GM19240 (cell line): ENCODE data around the gene DGKA.
"Not testable (repeated sequence)": the region's sequence is repeated elsewhere in the genome, so short reads cannot be mapped to it uniquely, and the experiment has no call there.

Experiments used
- DNase-seq: peaks from one replicate; pipeline ENCODE4 v3.0.0; 2011; ENCODE audit warnings: low spot score; ENCODE audit not compliant: insufficient read length

DGKA gene

GRCh38 chr12:55966408-55967281 lies 35.7 kb downstream of the DGKA start, which contains the start of gene CDK2:
TSS of gene CDK2 (plus strand) at chr12:55966830. CDS start at chr12:55967009, 179 bp downstream.
- peak; percentile 88 for DNase-seq

- no peak for DNase-seq
These were observed 38.4 kb downstream of the DGKA start for GRCh38 chr12:55969356-55969755.

GRCh38 chr12:55970775-55971174 lies 39.8 kb downstream of the DGKA start:
- no peak for DNase-seq

- no peak for DNase-seq
These were observed 41.1 kb downstream of the DGKA start for GRCh38 chr12:55972042-55972441.

GRCh38 chr12:55972456-55972855 lies 41.5 kb downstream of the DGKA start:
- DNase-seq: no peak

- no peak for DNase-seq
These were observed 42.1 kb downstream of the DGKA start for GRCh38 chr12:55972911-55973598.

- DNase-seq: peak; percentile 86
These were observed 42.8 kb downstream of the DGKA start, which contains the start of gene RAB5B for GRCh38 chr12:55973599-55974307. TSS of gene RAB5B (plus strand) at chr12:55974078. CDS start at chr12:55986961, 12,883 bp downstream.

- DNase-seq: peak; percentile 39
These were observed 43.4 kb downstream of the DGKA start for GRCh38 chr12:55974308-55974730.

GRCh38 chr12:55978393-55978792 lies 47.4 kb downstream of the DGKA start:
- no peak for DNase-seq

- no peak for DNase-seq
These were observed 48.1 kb downstream of the DGKA start for GRCh38 chr12:55979069-55979468.

GRCh38 chr12:55981882-55982281 lies 50.9 kb downstream of the DGKA start:
- DNase-seq: not testable (repeated sequence)

- DNase-seq: no peak
These were observed 51.5 kb downstream of the DGKA start for GRCh38 chr12:55982319-55982936.

- no peak for DNase-seq
These were observed 52.4 kb downstream of the DGKA start for GRCh38 chr12:55983232-55983842.

GRCh38 chr12:55984861-55985260 lies 53.9 kb downstream of the DGKA start:
- DNase-seq: no peak

GRCh38 chr12:55985341-55985740 lies 54.4 kb downstream of the DGKA start:
- no peak for DNase-seq

- DNase-seq: not testable (repeated sequence)
These were observed 55.0 kb downstream of the DGKA start for GRCh38 chr12:55985976-55986375.

GRCh38 chr12:55991110-55991509 lies 60.1 kb downstream of the DGKA start:
- DNase-seq: no peak

GRCh38 chr12:55993230-55993853 lies 62.4 kb downstream of the DGKA start:
- no peak for DNase-seq

- no peak for DNase-seq
These were observed 64.4 kb downstream of the DGKA start for GRCh38 chr12:55995366-55995765.

- DNase-seq: peak; percentile 43
These were observed 65.3 kb downstream of the DGKA start for GRCh38 chr12:55996201-55996714.
